GM12891 (cell line): ENCODE measurements around the gene FAM83F.

Experiments
- DNase-seq: peaks from one replicate; pipeline ENCODE4 v3.0.0; 2011; ENCODE audit warnings: low spot score; ENCODE audit not compliant: insufficient read length
- FAIRE-seq: peaks from 2 replicates; lab custom pipeline; 2011; peaks lifted over from hg19 to GRCh38; lab: Jason Lieb, UNC
- PAX5 ChIP-seq: IDR thresholded peaks from 2 replicates; pipeline ENCODE4 v1.6.1; 2011; ENCODE audit warnings: low read length, moderate library complexity, mild to moderate bottlenecking; ENCODE audit not compliant: insufficient read depth, severe bottlenecking
- POLR2A ChIP-seq: IDR thresholded peaks from 2 replicates; pipeline ENCODE4 v1.6.1; 2011; ENCODE audit warnings: low read depth, low read length, control low read depth
- POLR2AphosphoS5 ChIP-seq: IDR thresholded peaks from 2 replicates; pipeline ENCODE4 v1.6.1; 2011; ENCODE audit warnings: low read depth, low read length, control low read depth
- POU2F2 ChIP-seq: IDR thresholded peaks from 2 replicates; pipeline ENCODE4 v1.6.1; 2011; ENCODE audit warnings: low read depth, mild to moderate bottlenecking, control low read depth, low read length, moderate library complexity
- SPI1 ChIP-seq: IDR thresholded peaks from 2 replicates; pipeline ENCODE4 v1.6.1; 2011; ENCODE audit warnings: low read depth, low read length, control low read depth
- TAF1 ChIP-seq: IDR thresholded peaks from 2 replicates; pipeline ENCODE4 v1.6.1; 2011; ENCODE audit warnings: low read depth, low read length, control low read depth

FAM83F gene

GRCh38 chr22:40027191-40028097, 32.7 kb downstream of the FAM83F start:
- no peak for DNase-seq
- TF ChIP-seq SPI1 (no peak), TAF1 (no peak), POLR2A (no peak), POU2F2 (no peak), POLR2AphosphoS5 (no peak), PAX5 (no peak)
- FAIRE-seq, result no peak

DNA sequence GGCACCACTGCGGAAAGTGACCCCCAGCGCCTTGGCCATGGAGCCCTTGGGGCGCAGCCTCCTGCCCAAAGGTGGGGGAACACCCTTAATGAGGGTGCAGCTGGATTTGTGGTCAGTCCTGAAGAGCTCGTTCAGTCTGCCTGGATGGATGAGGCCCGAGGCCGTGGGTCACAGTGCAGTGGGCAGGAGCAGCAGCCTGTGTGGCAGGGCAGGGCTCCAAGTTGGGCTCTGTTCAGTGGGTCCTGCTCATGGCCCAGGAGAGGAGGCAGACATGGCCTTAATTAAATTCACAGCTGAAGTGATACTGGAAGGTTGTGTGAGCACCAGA, 33.3 kb downstream of the FAM83F start:
- no peak for DNase-seq
- FAIRE-seq, result no peak
- TF ChIP-seq PAX5 (no peak), TAF1 (no peak), SPI1 (no peak), POLR2A (no peak), POLR2AphosphoS5 (no peak), POU2F2 (no peak)

DNA sequence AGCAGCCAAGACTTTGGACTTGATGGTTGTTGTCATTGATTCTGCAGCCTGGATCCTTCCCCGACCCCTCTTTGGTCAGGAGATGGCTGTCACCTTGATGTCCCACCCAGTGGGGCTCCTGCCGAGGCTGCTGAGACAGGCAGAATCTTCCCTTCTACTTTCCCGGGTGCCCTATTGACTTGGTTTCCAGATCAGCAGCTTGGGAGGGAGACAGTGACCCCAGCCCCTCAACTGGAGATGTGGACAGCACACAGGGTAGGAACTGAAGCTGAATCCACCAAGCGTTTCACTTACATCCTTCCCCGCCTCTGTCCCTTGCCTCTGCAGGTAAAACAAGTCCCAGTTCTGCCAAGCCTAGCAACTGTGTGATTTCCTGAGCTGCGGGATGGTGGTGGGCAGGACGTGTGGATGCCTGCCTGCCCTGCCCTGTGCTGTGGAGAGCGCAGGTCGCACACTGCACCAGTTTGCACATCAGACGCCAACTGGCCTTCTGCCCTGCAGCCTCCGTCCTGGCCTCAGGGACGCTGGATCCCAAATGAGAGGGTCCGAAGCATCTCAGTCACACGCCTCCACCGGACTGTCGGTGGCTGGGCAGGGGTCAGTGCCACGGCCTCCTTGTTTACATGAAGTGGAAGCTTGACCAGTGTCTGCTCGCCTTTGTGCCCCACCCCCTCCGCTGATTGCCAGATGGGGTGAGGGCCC, 34.6 kb downstream of the FAM83F start:
- FAIRE-seq (no peak), DNase-seq (no peak)
- TF ChIP-seq SPI1, result no peak
- no peak for TF ChIP-seq POLR2A
- no peak for TF ChIP-seq POU2F2
- TF ChIP-seq POLR2AphosphoS5, result no peak
- TF ChIP-seq PAX5, result no peak
- TF ChIP-seq TAF1, result no peak

DNA sequence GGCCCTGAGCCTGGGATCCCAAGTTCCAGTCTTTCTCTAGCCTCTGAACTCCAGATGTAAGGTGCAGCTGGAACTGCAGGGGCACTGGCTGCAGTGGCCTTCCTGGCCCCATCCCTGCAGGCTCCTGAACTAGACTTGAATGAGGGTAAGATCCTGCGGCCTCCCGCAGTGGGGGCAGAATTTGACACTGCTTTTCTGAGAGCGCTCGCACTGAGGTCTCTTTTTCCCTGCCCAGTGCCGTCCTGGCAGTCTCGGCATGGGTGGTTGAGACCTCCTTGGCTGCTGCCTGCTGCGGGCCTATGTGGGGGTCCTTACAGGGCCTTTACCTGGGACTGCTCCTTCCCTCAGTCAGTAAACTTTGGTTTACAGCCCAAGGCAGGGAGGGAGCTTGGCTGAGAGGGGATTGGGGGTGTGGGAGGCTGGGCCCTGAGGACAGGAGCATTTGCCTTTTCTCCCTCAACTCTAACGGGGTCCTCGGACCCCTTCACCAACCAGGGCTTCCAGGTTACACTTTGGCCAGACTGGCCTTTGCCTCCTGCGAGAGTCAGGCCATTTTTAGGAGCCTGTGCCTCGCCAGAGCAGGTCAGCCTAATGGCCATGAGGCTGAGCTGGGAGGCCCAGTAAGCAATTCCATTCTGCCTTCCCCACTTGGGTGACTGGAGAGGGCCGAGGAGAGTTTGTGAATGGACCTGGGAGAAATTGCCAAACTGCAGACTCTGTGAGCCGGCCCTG, 35.4 kb downstream of the FAM83F start:
- FAIRE-seq (no peak), DNase-seq (no peak)

DNA sequence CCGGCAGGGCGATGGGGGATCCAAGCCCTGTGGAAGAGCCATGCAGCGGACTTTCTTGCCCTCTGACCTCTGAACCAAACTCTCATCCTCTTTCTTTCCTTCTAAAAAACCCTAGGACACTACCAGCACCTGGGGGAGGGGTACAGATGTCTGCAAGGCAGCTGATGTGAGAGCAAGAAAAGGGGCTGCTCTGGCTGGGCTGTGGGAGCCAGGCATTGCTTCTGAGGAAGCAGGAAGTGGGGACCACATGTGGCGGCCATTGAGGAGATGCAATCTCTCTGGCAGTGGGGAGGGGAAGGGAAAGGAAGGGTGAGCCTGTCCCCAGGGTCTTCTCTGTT, 36.0 kb downstream of the FAM83F start:
- FAIRE-seq (no peak), DNase-seq (no peak)
- no peak for TF ChIP-seq POLR2AphosphoS5
- no peak for TF ChIP-seq SPI1
- TF ChIP-seq POU2F2, result no peak
- no peak for TF ChIP-seq TAF1
- no peak for TF ChIP-seq PAX5
- no peak for TF ChIP-seq POLR2A

More for the DNA sequence above, 35.4 kb downstream of the FAM83F start:
- TF ChIP-seq TAF1 (no peak), PAX5 (no peak)

DNA sequence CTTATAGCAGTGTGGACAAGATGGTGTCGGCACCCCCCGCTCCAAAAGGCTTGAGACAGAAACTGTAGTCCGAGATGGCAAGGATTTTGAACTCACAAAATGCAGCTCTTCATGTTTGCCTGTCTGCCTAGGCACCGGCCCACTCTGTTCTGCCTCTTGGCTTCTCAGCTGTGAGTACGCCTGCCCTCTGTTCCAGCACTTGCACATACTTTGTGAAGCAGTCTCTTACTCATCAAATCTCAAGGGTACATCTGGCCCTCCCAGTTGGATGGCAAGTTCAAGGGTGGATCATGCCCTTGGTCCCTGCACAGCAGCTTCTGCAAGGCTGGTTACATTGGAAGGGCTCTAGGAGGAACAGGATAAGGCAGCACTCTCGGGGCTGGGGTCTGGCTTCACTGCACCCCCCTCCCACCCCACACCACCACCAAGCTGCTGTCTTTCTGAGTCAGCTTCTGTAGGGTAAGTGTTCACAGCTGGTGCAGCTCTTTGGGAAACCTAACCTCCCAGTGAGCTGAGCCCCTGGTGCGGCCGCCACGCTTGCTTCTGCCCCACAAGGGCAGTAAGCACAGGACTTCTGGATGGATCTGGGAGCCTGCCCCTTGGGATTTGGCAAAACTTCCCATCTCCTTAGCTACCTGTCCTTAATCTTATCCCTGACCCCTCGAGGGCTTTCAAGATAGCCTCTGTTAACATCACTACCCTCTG, 37.2 kb downstream of the FAM83F start:
- DNase-seq (no peak), FAIRE-seq (no peak)
- TF ChIP-seq POU2F2 (no peak), SPI1 (no peak)

DNA sequence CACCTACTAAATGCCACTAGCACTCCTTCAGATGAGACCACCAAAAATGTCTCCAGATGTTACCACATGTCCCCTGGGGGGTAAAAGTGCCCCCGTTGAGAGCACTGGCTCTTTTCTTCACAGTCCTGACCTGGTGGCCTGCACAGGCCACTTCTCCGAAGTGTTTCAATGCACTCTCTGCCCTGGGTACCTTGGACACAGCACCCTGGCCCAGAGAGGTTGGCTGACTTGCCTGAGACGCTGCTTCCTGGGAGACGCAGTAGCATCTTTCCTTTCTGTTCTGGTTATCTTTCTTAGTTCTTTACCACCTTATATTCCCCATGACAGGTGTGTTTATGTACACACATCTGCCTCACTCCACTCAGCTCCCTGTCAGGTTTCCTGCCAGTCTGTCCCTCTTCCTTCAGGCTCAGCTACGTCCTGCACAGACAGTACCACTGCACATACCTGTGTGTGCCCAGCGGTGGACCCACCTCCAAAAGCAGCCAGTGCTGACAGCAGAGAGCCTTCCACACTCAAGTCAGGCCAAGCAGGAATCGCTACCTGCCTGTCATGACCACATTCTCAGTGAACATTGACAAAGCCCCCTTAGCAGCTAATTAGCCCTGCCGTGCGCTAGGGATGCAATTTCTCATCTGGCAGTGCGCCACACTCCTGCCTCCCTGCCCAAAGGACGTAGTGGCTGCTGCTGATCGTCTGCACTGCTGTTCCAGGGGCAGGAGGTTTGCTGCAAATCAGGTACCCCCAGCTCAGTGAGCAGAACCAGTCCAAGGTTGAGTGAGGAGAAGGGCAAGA, 39.0 kb downstream of the FAM83F start:
- DNase-seq (no peak), FAIRE-seq (no peak)
- TF ChIP-seq POU2F2, result no peak
- no peak for TF ChIP-seq TAF1
- no peak for TF ChIP-seq PAX5
- no peak for TF ChIP-seq POLR2AphosphoS5
- no peak for TF ChIP-seq SPI1
- no peak for TF ChIP-seq POLR2A

GRCh38 chr22:40035351-40035750, 40.6 kb downstream of the FAM83F start:
- TF ChIP-seq PAX5, result no peak
- TF ChIP-seq POU2F2, result no peak
- no peak for FAIRE-seq
- DNase-seq, result no peak

GRCh38 chr22:40036126-40036525, 41.4 kb downstream of the FAM83F start:
- DNase-seq (no peak), FAIRE-seq (no peak)
- no peak for TF ChIP-seq TAF1
- no peak for TF ChIP-seq POLR2AphosphoS5
- no peak for TF ChIP-seq PAX5
- no peak for TF ChIP-seq POLR2A
- no peak for TF ChIP-seq SPI1
- no peak for TF ChIP-seq POU2F2
